Posterior vena cava (tissue), 2 donors: ENCODE data around the gene EI24. TPM values are rescaled to one million over a fixed set of nuclear protein-coding genes. Genes with fewer than 3 reads are reported as not detected.
A peak's percentile ranks its signal among the peaks of the same experiment; 100 is the strongest.
"Not testable (repeated sequence)": the region's sequence is repeated elsewhere in the genome, so short reads cannot be mapped to it uniquely, and the experiment has no call there.

Source experiments
- DNase-seq: peaks from one replicate; pipeline ENCODE4 v3.0.0-alpha.2; 2020; ENCODE audit warnings: low spot score
- intact Hi-C, 2 donors: fragments of 100-400 bp; cut with DNase I; formaldehyde crosslinking; loops; one replicate each; pipeline versions ENCODE4 v1.14.1 to v1.14.2; 2022 to 2023
- total RNA-seq, 2 donors: library from RNA; stranded (reverse); fragmentation: NEBNext Ultra II Directional; extraction: Animal tissue kit (Norgen Biotek cat#: 25700); gene quantifications; one replicate each; pipeline ENCODE4 v1.2.1, GENCODE V29; 2021
- donor health status: DM: yes; HTN: yes; CAD: no.
- donor health status: DM: yes; HTN: yes; CAD: no.

EI24 gene
- total RNA-seq, 2 donors from 2014 or later = 52.5 to 57.5 TPM

DNA sequence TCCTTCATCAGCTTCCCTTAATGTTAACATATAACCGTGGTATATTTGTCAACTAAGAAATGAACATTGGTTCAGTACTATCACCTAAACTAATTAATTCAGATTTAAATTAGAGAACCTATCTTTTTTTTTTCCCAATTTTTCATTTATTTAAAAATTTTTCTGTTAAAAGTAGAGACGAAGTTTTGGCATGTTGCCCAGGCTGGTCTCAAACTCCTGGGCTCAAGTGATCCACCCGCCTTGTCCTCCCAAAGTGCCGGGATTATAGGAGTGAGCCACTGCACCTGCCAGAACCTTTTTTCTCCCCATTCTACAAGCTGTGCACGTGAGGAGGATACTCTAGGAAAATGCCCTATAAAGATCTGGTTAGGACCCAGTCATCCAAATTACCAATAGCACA lies 3.6 kb downstream of the EI24 start:
- no peak for DNase-seq
- intact Hi-C loops = no loop called here

DNA sequence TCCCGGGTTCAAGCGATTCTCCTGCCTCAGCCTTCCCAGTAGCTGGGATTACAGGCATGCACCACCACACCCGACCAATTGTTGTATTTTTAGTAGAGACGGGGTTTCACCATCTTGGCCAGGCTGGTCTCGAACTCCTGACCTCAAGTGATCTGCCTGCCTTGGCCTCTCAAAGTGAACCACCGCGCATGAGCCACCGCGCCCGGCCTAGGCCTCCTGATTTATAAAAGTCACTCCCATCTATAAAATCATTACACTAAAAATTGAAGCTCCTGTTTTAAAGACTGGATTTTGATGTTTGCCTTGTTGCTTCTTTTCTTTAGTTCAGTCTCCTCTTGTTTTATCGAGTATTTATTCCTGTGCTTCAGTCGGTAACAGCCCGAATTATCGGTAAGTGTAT lies 7.9 kb downstream of the EI24 start:
- intact Hi-C loops = not testable (repeated sequence)

GRCh38 chr11:125578783-125579182 lies 9.5 kb downstream of the EI24 start:
- DNase-seq = no peak
- intact Hi-C loops = no loop called here

More for the DNA sequence above, 7.9 kb downstream of the EI24 start:
- DNase-seq = not testable (repeated sequence)

- no peak for DNase-seq
- intact Hi-C loops = no loop called here
These were observed 10.5 kb downstream of the EI24 start for GRCh38 chr11:125579811-125580210.

DNA sequence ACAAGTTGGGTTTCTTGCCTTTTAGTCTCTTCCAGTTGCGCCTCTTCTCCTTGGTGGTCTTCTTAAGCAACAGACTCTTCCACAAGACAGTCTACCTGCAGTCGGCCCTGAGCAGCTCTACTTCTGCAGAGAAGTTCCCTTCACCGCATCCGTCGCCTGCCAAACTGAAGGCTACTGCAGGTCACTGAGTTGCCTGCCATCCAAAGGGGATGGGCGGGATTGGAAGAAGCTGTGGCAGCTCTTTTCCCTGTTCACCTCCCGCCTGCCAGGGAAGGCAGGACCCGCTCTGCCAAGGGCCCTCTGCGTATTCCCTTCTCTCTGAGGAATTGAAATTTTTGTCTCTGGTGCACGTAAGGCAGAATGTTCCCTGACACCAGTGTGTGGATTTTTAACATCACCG lies 14.2 kb downstream of the EI24 start:
- intact Hi-C loops = no loop called here
- DNase-seq = no peak

DNA sequence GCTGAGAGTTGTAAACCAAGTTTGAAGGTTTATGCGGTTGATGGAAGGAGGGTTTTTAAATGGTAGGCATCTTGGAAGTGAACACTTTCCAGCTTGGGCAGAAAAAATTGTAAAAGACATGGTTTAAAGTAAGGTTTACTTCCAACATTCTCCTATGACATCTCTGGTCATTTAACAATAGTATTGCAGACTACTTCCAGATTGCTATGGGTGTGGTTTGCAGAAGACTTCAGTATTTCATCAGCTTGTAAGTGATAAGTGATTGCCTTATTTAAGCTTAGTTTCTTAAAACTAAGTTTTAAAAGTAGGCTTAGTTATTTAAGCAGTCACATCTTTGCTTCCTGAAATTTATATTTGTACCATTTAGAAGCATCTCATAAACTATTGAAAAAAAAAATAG lies 16.2 kb downstream of the EI24 start:
- DNase-seq = no peak
- intact Hi-C loops = no loop called here

GRCh38 chr11:125586623-125587022 lies 17.3 kb downstream of the EI24 start:
- intact Hi-C loops = no loop called here
- DNase-seq = no peak

DNA sequence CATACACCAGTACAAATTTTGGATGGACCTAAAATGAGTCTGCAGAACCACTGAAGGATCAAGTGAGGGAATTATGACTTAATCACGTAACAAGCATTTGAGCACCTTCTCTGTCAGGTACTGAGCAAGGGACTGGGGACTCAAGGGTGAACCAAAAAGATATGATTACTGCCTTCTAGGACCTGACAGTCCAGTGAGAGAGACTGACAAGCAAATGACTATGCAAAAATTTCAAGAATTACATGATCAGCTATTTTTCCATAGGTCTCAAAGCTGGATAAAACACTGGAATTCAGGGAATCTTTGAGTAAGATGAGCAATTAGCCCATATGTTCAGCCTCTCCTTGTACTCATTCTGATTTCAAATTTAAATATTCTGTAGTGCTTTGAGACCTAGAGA lies 18.2 kb downstream of the EI24 start:
- intact Hi-C loops = no loop called here
- no peak for DNase-seq

DNA sequence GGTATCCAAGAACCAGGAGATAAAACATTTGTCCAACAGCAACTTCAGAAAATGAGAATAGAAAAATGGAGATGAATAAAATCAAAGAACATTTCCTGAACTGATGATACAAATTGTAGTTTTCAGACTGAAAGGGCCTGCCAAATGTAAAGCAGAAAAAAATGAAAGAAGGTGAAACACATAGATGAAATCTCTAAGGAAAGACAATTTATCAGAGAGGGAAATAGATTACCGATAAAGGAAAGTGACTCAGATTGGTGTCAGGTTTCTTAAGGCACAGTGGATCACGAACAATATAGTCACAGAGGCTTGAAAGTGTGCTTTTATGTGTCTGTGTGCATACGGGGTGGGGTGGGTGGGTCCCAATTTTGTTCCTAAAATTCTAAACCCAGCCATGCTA lies 19.2 kb downstream of the EI24 start:
- intact Hi-C loops = no loop called here

DNA sequence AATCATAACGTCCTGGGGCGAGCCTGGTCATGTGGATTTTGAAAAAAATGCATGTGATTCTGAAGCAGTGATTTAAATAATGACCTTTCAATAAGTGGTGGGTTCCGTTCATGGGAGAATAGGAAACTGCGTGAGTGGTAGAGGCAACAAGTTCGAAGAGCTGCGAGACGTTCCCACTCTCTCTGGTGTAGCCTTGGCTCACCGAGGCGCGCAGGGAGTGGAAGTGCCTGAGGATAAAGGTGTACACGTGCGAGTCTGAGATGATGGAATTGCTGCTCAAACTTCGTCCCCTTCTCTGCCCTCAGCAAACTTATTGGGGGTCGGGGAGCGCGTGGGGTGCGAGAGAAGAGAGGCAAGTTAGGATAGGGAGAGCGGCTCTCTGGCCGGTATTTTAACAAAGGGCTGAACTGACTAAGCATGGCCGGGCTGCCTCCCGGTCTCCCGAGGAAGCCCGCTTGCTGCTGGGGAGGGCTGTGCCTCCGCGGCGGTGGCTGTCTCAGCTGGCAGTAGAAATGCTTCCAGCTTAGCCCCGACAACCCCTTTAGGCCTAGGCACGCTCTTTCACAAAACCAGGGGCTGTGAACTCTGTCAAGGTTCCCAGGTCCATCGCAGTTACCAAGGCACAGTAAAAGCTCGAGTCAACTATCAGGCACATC lies 22.5 kb downstream of the EI24 start:
- intact Hi-C loops = no loop called here
- no peak for DNase-seq

More for the DNA sequence above, 19.2 kb downstream of the EI24 start:
- DNase-seq = no peak

DNA sequence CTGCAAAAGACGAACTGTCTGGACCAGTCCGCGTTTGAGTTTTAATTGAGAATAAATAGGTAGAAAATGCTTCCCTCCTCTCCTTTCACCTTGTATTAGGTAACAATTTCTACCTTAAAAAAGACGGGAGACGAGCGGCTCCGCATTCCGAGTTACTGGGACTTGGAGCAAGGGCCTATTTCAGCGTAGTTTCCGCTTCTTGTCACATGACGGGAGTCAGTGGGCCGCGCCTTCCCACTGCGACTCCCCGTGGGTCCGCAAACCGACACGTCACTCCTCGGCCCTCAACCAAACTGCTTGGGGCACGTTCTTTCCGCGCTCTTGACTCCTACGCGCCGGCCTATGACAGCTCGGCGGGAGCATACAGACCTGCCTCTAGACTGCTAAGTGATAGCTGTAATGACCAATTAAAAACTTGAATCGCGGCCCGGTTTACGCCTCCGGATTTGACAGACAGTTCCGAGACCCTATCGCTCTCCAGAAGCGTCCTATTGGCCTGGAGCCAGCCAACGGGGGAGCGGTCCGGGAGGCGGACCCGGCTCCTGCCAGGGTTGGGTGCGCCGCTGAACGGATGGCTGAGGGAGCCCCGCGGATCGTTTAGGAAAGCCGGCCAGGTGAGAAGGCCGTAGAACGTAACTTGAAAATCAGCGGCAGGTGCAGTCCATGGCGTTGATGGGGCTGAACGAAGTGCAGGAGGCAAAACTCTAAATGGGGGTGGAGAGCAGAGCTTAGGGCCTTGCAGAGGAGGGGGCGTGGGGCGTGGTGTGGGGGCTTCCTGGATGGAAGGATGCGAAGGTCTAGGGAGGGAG lies 23.2 kb downstream of the EI24 start, which contains the start of gene STT3A:
Gene STT3A (plus strand): TSS at position 548 of the 809 bp plus-strand sequence. CDS start 3,064 bp downstream, outside the sequence.
- DNase-seq = peak; percentile 100
- intact Hi-C loops = no loop called here

- DNase-seq = no peak
- intact Hi-C loops = no loop called here
These were observed 24.0 kb downstream of the EI24 start for GRCh38 chr11:125593114-125593820.

GRCh38 chr11:125594958-125595357 lies 25.7 kb downstream of the EI24 start:
- DNase-seq = no peak
- intact Hi-C loops = no loop called here

- no peak for DNase-seq
- intact Hi-C loops = no loop called here
These were observed 31.4 kb downstream of the EI24 start for GRCh38 chr11:125600663-125601062.

GRCh38 chr11:125603207-125603606 lies 33.9 kb downstream of the EI24 start:
- no peak for DNase-seq
- intact Hi-C loops = no loop called here

DNA sequence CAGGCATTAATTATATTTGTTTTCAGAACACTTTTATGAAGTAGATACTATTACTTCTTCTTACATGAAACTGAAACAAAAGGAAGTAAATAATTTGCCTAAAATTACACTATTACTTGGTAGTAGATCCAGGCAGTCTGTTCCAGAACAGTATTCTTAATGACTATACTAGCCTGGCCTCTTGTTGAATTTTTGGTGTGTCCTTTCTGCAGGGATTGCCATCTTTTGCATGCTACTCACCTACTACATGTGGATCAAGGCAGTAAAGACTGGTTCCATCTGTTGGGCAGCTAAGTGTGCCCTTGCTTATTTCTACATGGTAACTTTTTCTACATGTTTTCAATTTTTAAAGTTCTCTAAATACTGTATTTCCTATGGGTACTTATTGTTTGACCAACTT lies 36.1 kb downstream of the EI24 start:
- intact Hi-C loops = no loop called here
- no peak for DNase-seq

- intact Hi-C loops = no loop called here
- DNase-seq = no peak
These were observed 40.3 kb downstream of the EI24 start for GRCh38 chr11:125609545-125609944.

GRCh38 chr11:125618383-125618782 lies 49.1 kb downstream of the EI24 start:
- intact Hi-C loops = no loop called here
- no peak for DNase-seq

GRCh38 chr11:125621995-125622394 lies 52.7 kb downstream of the EI24 start:
- no peak for DNase-seq
- intact Hi-C loops = loop anchor here in 1 of 2 donors (10.0 kb wide), 1 partner anchor 253 kb away; no protein-coding TSS in a partner anchor

DNA sequence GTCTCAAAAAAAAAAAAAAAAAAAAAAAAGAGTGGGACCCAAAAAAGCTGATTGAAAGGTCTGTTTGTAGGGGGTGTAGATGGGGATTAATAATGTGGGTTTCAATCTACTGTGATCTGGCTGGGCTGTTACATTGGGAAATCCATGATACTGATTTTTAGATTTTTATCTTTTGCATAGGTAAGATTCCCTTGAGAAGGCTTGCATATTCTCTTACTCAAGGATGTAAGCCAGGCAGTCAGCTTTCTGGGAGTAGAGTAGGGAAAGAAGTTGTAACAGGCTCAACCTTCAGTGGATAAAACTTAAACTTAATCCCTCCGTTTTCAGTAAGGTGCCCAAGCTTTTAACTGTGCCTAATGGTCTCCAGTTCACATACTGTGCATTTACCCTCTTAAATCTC lies 53.8 kb downstream of the EI24 start:
- intact Hi-C loops = loop anchor here in 1 of 2 donors (10.0 kb wide), 1 partner anchor 252 kb away; no protein-coding TSS in a partner anchor
- no peak for DNase-seq
